Measurements from ENCODE around the gene ACTA2. TPM values are rescaled to one million over a fixed set of nuclear protein-coding genes. Genes with fewer than 3 reads are reported as not detected.
"Not testable (repeated sequence)": the region's sequence is repeated elsewhere in the genome, so short reads cannot be mapped to it uniquely, and the experiment has no call there.

The ACTA2 gene
- total RNA-seq, 2 donors from 2014 or later, result 1,100 to 1,897 TPM

- ATAC-seq (peak; percentile 72 to 78), DNase-seq (peak; percentile 40)
- intact Hi-C loops (cut with DNase I), result loop anchor here (1.0 to 10.0 kb wide), 3 partner anchors 50 to 282 kb away; partner anchors contain the start of gene STAMBPL1 (in 1 of the 2)
Observed at GRCh38 chr10:88932539-88933256, 19.9 kb downstream of the ACTA2 start.

DNA sequence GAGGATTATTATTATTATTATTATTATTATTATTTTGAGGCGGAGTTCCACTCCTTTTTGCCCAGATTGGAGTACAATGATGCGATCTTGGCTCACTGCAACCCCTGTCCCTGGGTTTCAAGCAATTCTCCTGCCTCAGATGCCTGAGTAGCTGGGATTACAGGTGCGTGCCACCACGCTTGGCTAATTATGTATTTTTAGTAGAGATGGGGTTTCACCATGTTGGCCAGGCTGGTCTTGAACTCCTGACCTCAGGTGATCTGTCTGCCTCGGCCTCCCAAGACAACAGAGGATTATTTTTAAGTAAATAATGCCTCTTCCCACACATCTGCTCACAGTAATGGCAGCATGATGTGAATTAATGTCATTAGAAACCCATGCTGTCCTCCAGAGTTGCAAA, 20.5 kb downstream of the ACTA2 start:
- intact Hi-C loops (cut with DNase I), result loop anchor here (1.0 to 10.0 kb wide), 3 partner anchors 50 to 283 kb away; partner anchors contain the start of gene STAMBPL1 (in 1 of the 2)
- not testable (repeated sequence) for DNase-seq, ATAC-seq

DNA sequence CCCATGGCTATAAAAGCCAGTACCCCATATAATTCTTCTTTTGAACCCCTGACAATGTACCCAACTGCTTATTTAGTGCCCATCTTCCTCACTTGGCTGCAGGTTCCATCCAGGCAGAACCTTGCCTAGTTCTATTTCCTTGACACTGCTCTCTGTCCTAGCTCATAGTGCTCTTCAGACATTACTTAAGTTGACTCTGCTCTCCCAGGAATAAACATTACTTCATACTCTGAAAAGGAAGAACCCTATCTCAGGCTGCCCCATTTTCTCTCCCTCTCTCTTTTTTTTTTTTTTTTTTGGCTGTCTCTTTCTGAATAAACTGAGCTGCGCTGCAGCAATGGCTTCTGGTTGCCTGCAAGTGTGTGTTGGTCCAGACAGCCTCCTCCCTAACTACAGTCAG, 21.0 kb downstream of the ACTA2 start:
- intact Hi-C loops (cut with DNase I), result loop anchor here (2.0 to 10.0 kb wide), 3 partner anchors 49 to 283 kb away; partner anchors contain the start of gene STAMBPL1 (in 1 of the 2)
- ATAC-seq (peak; percentile 35 to 45), DNase-seq (no peak)

DNA sequence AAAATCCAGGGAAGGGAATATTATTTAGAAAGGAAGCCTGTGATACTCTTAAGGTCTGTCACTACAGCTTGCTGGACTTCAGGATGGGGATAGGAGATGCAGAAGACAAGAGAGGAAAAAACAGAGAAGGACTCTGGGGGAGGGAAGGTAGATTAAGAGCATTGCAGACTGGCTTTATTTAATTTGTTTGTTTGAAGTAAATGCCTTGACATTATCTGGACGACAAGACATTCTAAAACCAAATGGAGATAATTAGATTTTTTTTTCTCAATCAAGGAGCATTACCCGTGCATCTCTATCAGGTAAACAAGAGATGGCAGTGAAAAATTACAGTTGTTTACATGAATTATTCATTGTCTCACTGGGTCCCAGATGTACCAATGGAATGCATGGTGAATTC, 24.3 kb downstream of the ACTA2 start:
- no peak for DNase-seq
- intact Hi-C loops (cut with DNase I), result no loop called here
- no peak for ATAC-seq

DNA sequence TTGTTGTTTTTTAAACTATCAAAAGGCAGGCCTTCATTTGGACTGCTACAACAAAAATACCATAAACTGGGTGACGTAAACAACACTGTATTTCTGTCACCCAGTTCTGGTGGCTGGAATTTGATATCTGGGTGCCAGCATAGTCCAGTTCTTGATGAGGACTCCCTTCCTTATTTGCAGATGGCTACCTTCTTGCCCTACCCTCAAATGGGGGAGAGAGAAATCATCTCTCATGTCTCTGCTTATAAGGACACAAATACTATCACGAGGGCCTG, 25.2 kb downstream of the ACTA2 start:
- intact Hi-C loops (cut with DNase I), result no loop called here
- DNase-seq (no peak), ATAC-seq (no peak)

- no peak for DNase-seq
- peak; percentile 69 to 85 for ATAC-seq
- intact Hi-C loops (cut with DNase I), result no loop called here
Observed at GRCh38 chr10:88926566-88927415, 25.8 kb downstream of the ACTA2 start.

GRCh38 chr10:88923520-88923919, 29.1 kb downstream of the ACTA2 start:
- no peak for DNase-seq
- ATAC-seq, result no peak

GRCh38 chr10:88922041-88922440, 30.5 kb downstream of the ACTA2 start:
- no peak for DNase-seq
- intact Hi-C loops (cut with DNase I), result no loop called here
- ATAC-seq, result no peak

More at GRCh38 chr10:88923520-88923919, 29.1 kb downstream of the ACTA2 start:
- intact Hi-C loops (cut with DNase I), result no loop called here

- intact Hi-C loops (cut with DNase I), result no loop called here
- ATAC-seq (peak; percentile 29 to 30), DNase-seq (no peak)
Observed at GRCh38 chr10:88920986-88921593, 31.5 kb downstream of the ACTA2 start.

GRCh38 chr10:88920198-88920597, 32.4 kb downstream of the ACTA2 start:
- DNase-seq (no peak), ATAC-seq (peak in 1 of 2 donors; percentile 38)
- intact Hi-C loops (cut with DNase I), result no loop called here

- ATAC-seq, result no peak
- DNase-seq, result no peak
- intact Hi-C loops (cut with DNase I), result no loop called here
Observed at GRCh38 chr10:88919041-88919440, 33.5 kb downstream of the ACTA2 start.

- ATAC-seq (no peak), DNase-seq (no peak)
- intact Hi-C loops (cut with DNase I), result no loop called here
Observed at GRCh38 chr10:88918191-88918905, 34.2 kb downstream of the ACTA2 start.

DNA sequence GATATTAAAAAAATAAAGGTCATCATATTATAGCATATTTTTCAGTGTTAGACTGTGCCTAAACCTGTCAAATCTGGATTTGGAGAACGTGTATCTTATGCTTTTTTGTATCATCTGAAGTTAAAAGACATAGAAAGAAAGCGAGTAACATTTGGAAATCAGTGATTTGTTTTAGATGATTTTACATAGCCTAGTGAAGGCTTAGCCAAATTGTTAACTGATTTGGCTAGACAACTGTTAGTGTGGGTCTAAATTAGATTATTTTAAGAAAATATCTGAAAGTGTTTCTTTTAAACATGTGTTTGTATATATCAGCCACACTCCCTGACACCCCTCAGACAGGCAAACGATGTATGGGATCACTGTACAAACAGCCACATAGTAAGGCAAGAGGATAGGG, 35.6 kb downstream of the ACTA2 start:
- ATAC-seq (no peak), DNase-seq (no peak)
- intact Hi-C loops (cut with DNase I), result no loop called here

GRCh38 chr10:88916231-88916630, 36.3 kb downstream of the ACTA2 start:
- DNase-seq, result no peak
- intact Hi-C loops (cut with DNase I), result no loop called here
- no peak for ATAC-seq

DNA sequence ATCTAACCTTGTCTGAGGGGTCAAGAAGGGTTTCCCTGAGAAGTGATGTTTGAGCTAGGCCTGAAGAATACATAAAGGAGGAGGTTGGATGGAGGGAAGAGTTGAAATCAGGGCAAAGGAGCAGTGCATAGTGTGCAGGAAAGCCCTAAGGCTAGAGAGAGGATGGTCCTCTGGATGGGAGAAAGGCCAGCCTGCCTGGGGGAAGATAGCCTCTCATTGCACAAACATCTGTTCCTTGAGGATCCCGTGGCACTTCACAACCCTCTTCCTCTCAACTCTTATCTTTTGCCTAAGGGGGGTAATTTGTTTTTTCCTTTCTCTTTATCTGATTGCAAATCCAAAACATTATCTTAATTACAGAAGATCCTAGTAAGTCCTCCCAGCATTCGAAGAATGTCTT, 36.8 kb downstream of the ACTA2 start:
- ATAC-seq (no peak), DNase-seq (no peak)
- intact Hi-C loops (cut with DNase I), result no loop called here

GRCh38 chr10:88913788-88914187, 38.8 kb downstream of the ACTA2 start:
- ATAC-seq (no peak), DNase-seq (no peak)
- intact Hi-C loops (cut with DNase I), result no loop called here

DNA sequence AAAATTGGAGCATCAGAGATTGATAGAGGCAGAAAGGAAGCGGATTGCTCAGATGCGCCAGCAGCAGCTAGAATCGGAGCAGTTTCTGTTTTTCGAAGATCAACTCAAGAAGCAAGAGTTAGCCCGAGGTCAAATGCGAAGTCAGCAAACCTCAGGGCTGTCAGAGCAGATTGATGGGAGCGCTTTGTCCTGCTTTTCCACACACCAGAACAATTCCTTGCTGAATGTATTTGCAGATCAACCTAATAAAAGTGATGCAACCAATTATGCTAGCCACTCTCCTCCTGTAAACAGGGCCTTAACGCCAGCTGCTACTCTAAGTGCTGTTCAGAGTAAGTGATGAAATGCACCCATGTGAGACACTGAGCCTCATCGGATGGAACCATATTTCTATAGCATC, 39.4 kb downstream of the ACTA2 start:
- ATAC-seq, result peak; percentile 38 to 39
- DNase-seq, result no peak
- intact Hi-C loops (cut with DNase I), result no loop called here

DNA sequence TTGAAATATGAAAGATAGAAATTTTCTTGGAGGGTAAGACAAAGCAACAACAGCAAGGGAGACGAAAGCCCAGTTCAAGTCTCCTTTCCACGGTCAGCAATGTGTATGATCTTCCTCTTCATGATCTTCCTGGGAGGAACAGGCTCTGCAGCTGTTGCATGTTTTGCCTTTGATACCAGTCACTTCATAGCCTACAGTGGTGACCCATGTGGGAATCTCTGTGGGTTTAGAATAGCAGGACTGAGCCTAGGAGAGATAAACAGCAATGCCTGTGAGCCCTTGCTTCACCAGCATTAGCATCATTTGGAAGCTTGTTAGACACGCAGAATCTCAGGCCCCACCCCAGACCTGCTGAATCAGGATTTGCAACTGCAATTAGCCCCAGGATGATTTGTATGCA, 40.7 kb downstream of the ACTA2 start:
- intact Hi-C loops (cut with DNase I), result no loop called here
- ATAC-seq (no peak), DNase-seq (no peak)

- intact Hi-C loops (cut with DNase I), result no loop called here
- DNase-seq, result no peak
- no peak for ATAC-seq
Observed at GRCh38 chr10:88911116-88911515, 41.5 kb downstream of the ACTA2 start.
